ENCODE data around the gene RCE1.

DNA sequence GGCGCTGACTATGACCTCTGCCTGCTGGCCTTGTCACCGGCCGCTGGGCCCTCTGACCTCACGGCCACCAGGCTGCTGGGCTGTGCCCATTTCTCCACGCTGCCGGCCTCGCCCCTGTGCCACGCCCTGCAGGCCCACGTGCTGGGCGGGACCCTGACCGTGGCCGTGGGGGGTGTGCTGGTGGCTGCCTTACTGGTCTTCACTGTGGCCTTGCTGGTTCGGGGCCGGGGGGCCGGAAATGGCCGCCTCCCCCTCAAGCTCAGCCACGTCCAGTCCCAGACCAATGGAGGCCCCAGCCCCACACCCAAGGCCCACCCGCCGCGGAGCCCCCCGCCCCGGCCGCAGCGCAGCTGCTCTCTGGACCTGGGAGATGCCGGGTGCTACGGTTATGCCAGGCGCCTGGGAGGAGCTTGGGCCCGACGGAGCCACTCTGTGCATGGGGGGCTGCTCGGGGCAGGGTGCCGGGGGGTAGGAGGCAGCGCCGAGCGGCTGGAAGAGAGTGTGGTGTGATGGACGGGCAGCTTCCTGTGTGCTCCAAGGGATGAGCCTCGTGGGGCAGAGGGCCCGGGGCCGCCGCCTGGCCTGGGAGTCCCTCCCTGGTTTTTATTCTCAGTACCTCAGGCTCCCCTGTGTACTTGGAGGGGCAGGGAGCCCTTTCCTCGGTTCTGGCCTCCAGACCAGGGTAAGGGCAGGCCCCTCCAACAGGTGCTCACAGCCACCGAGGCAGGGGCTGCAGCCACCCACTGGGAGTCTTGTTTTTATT lies 16.6 kb downstream of the RCE1 start:
- TF ChIP-seq, protein P1, sequence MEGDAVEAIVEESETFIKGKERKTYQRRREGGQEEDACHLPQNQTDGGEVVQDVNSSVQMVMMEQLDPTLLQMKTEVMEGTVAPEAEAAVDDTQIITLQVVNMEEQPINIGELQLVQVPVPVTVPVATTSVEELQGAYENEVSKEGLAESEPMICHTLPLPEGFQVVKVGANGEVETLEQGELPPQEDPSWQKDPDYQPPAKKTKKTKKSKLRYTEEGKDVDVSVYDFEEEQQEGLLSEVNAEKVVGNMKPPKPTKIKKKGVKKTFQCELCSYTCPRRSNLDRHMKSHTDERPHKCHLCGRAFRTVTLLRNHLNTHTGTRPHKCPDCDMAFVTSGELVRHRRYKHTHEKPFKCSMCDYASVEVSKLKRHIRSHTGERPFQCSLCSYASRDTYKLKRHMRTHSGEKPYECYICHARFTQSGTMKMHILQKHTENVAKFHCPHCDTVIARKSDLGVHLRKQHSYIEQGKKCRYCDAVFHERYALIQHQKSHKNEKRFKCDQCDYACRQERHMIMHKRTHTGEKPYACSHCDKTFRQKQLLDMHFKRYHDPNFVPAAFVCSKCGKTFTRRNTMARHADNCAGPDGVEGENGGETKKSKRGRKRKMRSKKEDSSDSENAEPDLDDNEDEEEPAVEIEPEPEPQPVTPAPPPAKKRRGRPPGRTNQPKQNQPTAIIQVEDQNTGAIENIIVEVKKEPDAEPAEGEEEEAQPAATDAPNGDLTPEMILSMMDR (IDR thresholded peaks at IDR 0.05) = no peak
- TF ChIP-seq, protein P2, sequence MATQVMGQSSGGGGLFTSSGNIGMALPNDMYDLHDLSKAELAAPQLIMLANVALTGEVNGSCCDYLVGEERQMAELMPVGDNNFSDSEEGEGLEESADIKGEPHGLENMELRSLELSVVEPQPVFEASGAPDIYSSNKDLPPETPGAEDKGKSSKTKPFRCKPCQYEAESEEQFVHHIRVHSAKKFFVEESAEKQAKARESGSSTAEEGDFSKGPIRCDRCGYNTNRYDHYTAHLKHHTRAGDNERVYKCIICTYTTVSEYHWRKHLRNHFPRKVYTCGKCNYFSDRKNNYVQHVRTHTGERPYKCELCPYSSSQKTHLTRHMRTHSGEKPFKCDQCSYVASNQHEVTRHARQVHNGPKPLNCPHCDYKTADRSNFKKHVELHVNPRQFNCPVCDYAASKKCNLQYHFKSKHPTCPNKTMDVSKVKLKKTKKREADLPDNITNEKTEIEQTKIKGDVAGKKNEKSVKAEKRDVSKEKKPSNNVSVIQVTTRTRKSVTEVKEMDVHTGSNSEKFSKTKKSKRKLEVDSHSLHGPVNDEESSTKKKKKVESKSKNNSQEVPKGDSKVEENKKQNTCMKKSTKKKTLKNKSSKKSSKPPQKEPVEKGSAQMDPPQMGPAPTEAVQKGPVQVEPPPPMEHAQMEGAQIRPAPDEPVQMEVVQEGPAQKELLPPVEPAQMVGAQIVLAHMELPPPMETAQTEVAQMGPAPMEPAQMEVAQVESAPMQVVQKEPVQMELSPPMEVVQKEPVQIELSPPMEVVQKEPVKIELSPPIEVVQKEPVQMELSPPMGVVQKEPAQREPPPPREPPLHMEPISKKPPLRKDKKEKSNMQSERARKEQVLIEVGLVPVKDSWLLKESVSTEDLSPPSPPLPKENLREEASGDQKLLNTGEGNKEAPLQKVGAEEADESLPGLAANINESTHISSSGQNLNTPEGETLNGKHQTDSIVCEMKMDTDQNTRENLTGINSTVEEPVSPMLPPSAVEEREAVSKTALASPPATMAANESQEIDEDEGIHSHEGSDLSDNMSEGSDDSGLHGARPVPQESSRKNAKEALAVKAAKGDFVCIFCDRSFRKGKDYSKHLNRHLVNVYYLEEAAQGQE (IDR thresholded peaks at IDR 0.05; ENCODE audit: insufficient read depth in 1 of 2, low read depth in 2 of 2, low read length in 1 of 2) = no peak
- TF ChIP-seq TCF7L2 (IDR thresholded peaks at IDR 0.05; ENCODE audit: low read depth, low read length) (no peak), POLR2AphosphoS5 (IDR thresholded peaks at IDR 0.05; ENCODE audit: low read depth, low read length) (no peak), SIN3A (IDR thresholded peaks at IDR 0.05; ENCODE audit: borderline replicate concordance, insufficient read depth, low read depth, low read length) (no peak)

All from Panc1 (cell line).